Spleen (tissue), 7 donors: ENCODE measurements around the gene ATP1A2.

Source experiments
- CTCF ChIP-seq, 11 experiments: fragments of 200-600 bp in 7 of 11; fragments of 450-650 bp in 4 of 11; sonication (generic) in 4 of 11; IDR thresholded peaks in 8 of 11; conservative IDR thresholded peaks in 3 of 11; 1 replicate in 7 of 11; 2 replicates in 4 of 11; pipeline versions ENCODE4 v1.4.0 to v1.8.0; 2016 to 2021; ENCODE audit warnings: antibody characterized with exemption in 11 of 11, inconsistent platforms in 4 of 11, mild to moderate bottlenecking in 1 of 11
- POLR2A ChIP-seq, 3 donors: fragments of 450-650 bp; IDR thresholded peaks; one replicate each; pipeline ENCODE4 v1.5.1; 2017; ENCODE audit warnings: antibody characterized with exemption in 3 of 3, mild to moderate bottlenecking in 1 of 3
- POLR2AphosphoS5 ChIP-seq, 3 donors: sonication (generic); formaldehyde crosslinking; IDR thresholded peaks; one replicate each; pipeline ENCODE4 v1.5.1; 2017; ENCODE audit warnings: antibody characterized with exemption in 3 of 3
- donor health status: DM: no; HTN: no; CAD: no; lungs with moderate emphysema.
- donor health status: DM: no; HTN: no; CAD: no.
- donor health status: DM: no; HTN: no; CAD: no.

- TF ChIP-seq CTCF (IDR thresholded peaks at IDR 0.05 in 8 of 11, conservative IDR thresholded peaks at IDR 0.05 in 3 of 11) (no peak), POLR2AphosphoS5 (IDR thresholded peaks at IDR 0.05) (no peak), POLR2A (IDR thresholded peaks at IDR 0.05) (no peak)
These were observed 21.8 kb upstream of the ATP1A2 start for GRCh38 chr1:160093624-160094290.
